Stimulated activated CD8-positive, alpha-beta memory T cell treated with anti-CD3 and anti-CD28 coated beads, Interleukin-15, amount 100 ng/mL, for 24 hours (primary cell): ENCODE results near the gene MBD3.

Experiments used
- DNase-seq: peaks from one replicate; pipeline ENCODE4 v3.0.0-alpha.2; 2020; ENCODE audit warnings: low read depth

MBD3 gene

GRCh38 chr19:1619094-1619439 lies 26.4 kb upstream of the MBD3 start:
- no peak for DNase-seq

- no peak for DNase-seq
Observed at GRCh38 chr19:1618157-1619093, 25.8 kb upstream of the MBD3 start.

GRCh38 chr19:1616875-1617274 lies 24.2 kb upstream of the MBD3 start:
- no peak for DNase-seq

DNA sequence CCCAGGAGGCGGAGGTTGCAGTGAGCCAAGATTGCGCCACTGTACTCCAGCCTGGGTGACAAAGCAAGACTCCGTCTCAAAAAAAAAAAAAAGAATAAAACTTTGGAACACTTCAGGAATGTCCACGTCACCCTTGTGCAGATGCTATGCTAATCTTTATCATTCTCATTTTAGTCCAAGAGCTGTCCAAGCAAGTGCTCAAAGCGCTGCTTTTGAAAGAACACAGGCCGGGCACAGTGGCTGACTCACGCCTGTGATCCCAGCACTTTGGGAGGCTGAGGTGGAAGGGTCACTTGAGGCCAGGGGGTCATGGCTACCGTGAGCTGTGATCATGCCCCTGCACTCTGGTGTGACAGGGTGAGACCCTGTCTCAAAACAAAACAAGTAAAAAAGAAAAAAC lies 23.7 kb upstream of the MBD3 start:
- DNase-seq = no peak

DNA sequence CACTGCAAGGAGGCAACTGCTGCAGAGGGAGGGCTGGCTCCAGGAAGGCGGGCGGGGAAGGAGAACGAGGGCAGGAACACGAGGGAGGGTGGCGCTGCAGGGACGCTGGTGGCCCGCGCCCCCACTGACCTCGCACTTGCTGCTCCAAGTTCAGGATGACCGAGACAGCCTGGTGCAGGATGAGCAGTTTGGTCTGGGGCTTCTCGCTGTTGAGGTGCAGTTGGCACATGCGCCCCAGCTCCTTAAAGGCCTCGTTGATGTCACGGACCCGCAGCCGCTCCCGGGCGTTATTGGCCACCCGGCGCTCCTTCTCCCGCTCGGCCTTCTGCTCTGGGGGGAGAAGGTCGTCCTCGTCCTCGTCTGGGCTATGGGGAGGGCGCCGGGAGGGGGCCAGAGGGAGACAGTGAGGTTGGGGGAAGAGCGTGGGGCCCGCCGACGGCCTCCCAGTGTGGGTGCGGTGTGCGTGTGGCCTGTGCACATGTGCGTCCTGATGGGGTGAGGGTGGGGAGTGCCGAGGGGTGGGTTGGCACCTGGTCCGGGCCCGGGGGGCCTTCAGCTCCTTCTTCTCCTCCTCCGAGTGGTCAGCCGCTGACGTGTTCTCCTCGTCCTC lies 22.6 kb upstream of the MBD3 start:
- no peak for DNase-seq

DNA sequence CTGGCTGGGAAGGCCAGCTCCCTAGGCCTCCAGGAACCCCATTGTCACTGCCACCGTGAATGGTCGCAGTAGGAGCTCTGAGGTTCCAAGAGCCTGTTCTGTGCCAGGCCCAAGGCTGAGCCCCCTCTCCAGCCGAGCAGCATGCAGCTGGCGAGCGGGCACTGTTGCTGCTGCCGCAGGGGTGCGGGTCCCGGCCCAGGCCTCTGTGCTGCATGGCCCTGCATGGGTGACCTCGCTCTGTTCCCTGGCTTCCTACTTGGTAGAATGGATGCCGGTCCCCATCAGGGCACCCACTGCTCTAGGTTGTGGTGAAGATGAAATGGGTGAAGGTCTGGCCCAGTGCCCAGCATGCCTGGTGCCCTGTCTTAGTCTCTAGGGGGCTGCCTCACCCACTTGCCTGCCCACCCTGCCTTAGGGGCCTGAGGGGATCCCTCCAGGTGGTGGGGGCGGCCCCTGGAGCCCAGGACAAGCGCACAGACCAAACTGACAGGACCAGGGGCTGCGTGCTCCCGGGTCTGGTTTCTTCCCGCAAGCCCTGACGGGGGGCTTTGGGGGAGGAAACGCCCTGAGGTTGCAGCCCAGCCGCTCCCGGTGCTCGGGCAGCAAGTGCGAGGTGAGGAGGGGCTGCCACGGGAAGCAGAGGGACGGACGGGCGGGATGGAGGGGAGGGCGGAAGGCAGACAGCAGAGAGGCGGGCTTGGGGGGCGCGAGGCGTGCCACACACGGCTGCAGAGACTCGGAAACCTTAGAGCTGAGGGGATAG lies 21.3 kb upstream of the MBD3 start:
- no peak for DNase-seq

- no peak for DNase-seq
Observed at GRCh38 chr19:1613146-1613545, 20.5 kb upstream of the MBD3 start.

DNA sequence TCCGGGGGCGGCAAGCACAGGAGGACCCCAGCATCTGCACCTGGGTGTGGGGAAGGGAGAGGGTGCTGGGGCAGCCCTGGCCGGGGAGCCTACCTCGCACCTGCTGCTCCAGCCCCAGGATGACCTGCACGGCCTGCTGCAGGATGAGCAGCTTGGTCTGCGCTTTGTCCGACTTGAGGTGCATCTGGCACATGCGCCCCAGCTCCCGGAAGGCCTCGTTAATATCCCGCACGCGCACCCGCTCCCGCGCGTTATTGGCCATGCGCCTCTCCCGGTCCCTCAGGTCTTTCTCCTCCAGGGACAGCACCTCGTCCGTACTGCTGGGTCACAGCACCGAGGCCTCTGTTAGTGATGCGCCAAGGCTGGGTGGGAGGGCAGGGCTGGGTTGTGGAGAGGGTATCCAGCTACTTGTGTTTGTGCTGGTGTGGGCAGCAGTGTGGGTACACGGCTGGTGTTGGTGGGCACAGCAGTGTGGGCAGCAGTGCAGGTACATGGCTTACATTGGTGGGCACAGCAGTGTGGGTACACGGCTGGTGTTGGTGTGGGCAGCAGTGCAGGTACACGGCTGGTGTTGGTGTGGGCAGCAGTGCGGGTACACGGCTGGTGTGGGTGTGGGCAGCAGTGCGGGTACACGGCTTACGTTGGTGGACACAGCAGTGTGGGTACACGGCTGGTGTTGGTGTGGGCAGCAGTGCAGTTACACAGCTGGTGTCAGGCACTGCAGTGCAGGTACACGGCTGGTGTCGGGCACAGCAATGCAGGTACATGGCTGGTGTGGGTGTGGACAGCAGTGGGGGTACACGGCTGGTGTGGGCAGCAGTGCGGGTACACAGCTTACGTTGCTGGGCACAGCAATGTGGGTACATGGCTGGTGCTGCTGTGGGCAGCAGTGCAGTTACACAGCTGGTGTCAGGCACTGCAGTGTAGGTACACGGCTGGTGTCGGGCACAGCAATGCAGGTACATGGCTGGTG lies 19.7 kb upstream of the MBD3 start:
- no peak for DNase-seq

DNA sequence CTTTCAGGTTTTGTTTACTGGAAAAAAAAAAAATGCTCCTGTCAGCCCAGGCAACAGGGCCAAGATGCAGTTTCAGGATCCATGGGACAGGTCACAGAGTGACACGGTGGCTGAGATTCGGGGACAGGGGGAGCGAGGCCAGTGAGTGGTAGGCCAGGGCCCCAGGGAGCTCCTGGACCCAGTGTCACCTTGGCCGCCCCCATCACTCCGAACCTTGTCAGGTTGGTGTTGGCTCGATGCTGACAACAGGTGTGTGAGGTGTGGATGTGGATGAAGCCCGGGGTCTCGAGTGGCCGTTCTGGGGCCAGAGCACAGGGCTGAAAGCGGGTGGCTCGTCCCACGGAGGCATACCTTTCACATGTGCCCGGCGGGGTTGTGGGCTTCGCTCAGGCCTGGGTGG lies 18.7 kb upstream of the MBD3 start:
- DNase-seq = no peak

GRCh38 chr19:1610579-1610978 lies 17.9 kb upstream of the MBD3 start:
- no peak for DNase-seq

DNA sequence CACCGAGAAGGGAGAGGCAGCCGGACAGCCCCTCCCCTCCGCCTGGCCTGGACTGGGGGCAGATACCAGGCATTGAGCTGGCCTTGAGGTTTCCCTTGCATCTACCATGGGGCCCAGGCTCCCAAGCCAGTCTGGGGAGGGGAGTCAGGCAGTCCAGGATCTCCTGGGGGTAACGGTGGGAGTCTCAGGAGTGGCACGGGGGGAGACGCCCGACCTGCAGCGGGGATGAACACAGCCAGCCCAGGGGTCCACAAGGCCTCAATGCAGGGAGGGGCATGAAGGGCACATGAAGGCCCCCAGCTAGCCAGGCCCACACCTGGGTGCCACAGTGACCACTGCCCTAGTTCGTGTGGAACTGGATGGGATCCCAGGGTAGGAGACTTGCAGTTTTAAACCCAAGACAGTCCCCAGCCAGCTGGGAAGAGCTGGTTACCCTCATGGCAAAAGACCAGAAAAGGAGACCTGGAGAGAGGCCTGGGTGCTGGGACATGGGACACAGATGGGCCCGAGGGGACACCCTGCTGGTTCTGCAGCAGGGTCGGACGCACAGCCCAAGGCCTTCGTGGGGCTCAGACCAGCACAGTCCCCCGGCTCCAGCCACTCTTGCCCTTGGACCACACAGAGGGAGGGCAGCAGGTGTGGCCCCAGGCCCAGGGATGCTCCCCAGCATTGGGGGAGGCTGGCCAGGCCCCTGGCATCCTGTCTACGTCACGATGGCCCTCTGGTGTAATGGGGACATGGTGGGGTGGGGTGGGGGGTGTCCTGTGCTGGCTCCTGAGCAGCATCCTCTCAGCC lies 17.2 kb upstream of the MBD3 start:
- no peak for DNase-seq

GRCh38 chr19:1609103-1609396 lies 16.4 kb upstream of the MBD3 start:
- DNase-seq = no peak

DNA sequence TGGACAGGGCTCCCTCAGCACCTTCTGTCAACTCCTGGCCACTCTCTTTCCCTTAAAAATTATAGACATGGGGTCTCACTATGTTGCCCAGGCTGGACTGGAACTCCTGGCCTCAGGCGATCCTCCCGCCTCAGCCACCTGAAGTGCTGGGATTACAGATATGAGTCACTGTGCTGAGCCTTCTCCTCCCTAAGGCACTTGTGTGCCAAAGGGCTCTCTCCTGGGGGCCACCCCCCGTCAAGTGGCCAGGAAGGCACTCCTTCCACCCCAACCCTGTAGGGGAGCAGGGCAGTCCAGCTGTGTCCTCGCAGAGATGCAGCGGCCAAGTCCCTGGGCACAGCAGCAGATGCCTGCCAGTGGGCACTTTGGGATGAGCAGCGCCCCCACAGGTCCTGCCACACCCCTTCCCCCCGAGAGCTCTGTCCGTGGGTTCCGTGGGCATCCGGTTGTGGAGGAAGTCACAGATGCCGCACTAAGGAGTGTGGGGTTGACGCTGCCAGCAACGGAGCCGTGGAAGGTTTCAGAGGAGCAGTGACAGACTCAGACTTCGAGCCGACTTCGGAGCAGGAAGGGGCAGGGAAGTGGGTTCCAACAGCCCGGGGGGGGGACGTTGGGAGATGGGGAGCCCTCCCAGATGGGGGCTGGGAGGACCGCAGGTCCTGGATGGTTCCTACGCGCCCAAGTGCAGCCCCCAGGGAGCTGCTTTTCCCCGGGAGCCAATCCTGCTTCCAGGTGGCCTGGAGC lies 15.9 kb upstream of the MBD3 start:
- no peak for DNase-seq

DNA sequence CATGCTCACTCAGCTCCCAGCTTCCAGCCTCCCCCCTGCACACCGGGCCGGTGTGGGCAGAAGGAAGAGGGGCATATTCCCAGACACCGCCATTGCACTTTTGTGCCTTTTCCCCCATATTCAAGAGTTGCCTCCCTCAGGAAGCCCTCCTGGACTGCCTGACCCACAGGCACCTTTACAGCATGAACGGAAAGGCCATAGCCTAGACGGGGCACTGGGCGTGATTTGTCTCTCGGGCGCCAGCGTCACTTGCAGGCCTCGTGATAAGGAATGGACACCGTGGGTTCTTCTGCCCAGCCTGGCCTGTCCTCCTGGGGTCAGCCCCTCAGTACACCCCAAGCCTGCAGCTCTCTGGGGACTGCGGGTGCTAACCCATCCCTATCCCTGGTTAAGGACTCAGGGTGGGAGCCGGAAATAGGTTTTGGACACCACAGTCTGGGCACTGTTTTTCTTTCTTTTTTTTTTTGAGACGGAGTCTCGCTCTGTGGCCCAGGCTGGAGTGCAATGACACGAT lies 13.5 kb upstream of the MBD3 start:
- no peak for DNase-seq

DNA sequence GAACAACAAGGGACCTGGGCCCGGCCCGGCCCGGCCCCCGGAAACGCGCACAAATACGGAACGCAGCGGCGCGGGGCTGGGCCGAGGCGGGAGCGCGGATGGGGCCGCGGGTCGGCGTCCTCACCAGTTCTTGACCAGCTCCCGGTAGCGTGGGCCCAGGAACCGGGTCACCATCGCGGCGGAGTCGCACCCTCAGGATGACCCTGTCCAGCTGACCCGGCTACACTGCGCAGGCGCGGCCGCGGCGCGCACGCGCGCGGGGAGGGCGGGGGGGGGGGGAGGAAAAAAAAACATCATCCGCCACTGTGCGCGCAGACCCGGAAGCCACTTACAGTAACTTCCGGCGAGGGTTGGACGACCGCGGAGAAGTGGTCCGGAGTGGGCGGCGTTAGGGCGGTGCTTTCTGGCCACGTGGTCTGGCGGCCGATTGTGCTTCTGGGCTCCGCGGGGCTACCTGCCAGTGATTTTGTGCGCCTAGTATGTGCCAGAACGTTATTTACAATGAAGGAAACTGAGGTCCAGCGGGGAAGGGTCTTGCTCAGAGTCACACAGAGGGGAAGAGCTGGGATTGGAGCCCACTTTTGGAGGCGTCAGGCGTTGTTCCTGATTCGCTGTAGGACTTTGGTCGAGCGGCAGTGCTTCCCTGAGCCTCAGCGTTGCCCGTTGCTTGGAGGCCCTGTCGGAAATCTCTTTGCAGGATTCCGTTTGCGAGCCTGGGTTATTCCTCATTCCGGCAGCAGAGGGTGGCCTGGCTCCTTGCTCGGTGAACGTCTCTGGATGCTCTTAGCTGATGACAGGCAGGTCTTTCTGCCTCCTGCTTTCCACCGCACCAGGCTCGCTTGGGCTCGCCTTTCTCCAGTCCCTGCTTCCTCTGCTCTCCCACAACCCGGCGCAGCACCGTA lies 12.8 kb upstream of the MBD3 start, which contains the start of gene UQCR11:
UQCR11 (minus strand) TSS at position 227 of the 902 bp plus-strand sequence; CDS start at position 174, 53 bp downstream.
- DNase-seq = peak; percentile 87

DNA sequence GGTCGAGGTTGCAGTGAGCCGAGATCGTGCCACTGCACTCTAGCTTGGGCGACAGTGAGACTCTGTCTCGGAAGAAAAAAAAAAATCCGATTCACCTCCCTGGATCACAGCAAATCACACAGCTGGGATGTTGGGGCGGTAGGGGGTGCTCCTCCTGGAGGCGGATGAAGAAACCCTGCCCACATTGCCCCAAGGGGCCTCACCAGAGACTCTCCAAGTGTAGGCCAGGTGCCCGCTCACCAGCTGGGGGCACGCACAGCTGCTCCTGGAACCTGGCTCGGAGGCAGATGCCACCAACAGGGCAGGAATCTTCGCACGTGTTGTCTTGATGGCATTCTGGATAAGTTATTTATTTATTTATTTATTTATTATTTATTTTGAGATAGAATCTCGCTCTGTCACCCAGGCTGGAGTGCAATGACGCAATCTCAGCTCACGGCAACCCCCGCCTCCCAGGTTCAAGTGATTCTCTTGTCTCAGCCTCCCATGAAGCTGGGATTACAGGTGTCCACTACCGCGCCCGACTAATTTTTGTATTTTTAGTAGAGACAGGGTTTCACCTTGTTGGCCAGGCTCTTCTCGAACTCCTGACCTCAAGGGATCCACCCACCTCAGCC lies 9.5 kb upstream of the MBD3 start:
- DNase-seq = no peak

DNA sequence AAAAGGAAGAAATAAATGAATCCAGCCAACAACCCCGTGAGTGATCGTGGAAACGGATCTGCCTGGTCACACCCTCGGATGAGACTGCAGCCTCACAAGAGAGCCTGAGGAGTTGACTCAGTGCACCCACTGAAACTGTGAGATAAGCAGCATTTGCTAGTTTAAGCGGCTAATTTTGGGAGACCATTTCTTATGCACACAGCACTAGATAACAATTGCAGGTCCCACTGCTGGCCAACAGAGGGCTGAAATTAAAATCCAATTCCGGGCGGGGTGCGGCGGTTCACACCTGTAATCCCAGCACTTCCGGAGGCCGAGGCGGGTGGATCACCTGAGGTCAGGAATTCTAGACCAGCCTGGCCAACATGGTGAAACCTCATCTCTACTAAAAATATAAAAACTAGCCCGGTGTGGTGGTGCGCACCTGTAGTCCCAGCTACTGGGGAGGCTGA lies 9.0 kb upstream of the MBD3 start:
- DNase-seq = no peak

DNA sequence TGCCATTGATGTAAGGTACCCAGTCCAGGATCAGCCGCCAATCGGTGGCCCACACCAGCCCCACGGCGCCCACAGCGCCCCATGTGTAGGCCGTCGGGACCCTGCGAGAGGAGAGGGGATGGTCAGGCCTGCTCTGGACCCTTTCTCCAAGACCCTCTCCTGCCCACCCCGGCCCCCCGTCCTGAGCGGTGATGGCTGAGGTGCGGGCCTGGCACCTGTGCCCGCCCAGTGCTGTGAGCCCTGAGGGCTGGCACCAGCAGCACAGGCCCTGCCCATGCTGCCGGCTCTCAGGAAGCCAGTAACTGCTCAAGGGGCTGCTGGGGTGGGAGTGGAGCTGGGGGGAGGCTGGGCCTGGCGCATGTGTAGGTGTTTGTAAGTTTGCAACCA lies 6.8 kb upstream of the MBD3 start:
- DNase-seq = no peak
